Ovary (tissue), 9 donors: ENCODE data around the gene METTL22. TPM values are rescaled to one million over a fixed set of nuclear protein-coding genes. Genes with fewer than 3 reads are reported as not detected.

ENCODE experiments used
- DNase-seq, 5 donors: peaks; one replicate each; pipeline ENCODE4 v3.0.0-alpha.2; 2019 to 2020
- H3K27ac ChIP-seq, 2 donors: fragments of 200-600 bp; one replicate each; pipeline versions ENCODE4 v1.5.1 to v1.8.0; 2019 to 2022
- H3K27me3 ChIP-seq: fragments of 200-600 bp; one replicate; pipeline ENCODE4 v1.8.0; 2022
- H3K36me3 ChIP-seq: fragments of 200-600 bp; sonication (generic); one replicate; pipeline ENCODE4 v1.5.1; 2019
- H3K4me1 ChIP-seq: one replicate; pipeline ENCODE4 v1.8.1; 2013; ENCODE audit warnings: mild to moderate bottlenecking, moderate library complexity; ENCODE audit not compliant: insufficient read depth
- H3K4me3 ChIP-seq: fragments of 200-600 bp; sonication (generic); one replicate; pipeline ENCODE4 v1.5.1; 2017
- H3K9me3 ChIP-seq, 2 donors: fragments of 200-600 bp in 1 of 2; sonication (generic) in 1 of 2; one replicate each; pipeline versions ENCODE4 v1.5.1 to v1.8.1; 2013 to 2019; ENCODE audit warnings: mild to moderate bottlenecking in 1 of 2, moderate library complexity in 1 of 2
- CTCF ChIP-seq, 3 donors: fragments of 450-650 bp in 2 of 3; fragments of 200-600 bp in 1 of 3; IDR thresholded peaks; one replicate each; pipeline versions ENCODE4 v1.5.1 to v1.8.0; 2016 to 2022; ENCODE audit warnings: antibody characterized with exemption in 3 of 3, mild to moderate bottlenecking in 1 of 3
- EP300 ChIP-seq: sonication (generic); formaldehyde crosslinking; IDR thresholded peaks from one replicate; pipeline ENCODE4 v1.6.1; 2017; ENCODE audit warnings: antibody characterized with exemption
- POLR2A ChIP-seq: fragments of 450-650 bp; IDR thresholded peaks from one replicate; pipeline ENCODE4 v1.6.1; 2017; ENCODE audit warnings: antibody characterized with exemption, mild to moderate bottlenecking, moderate library complexity
- WGBS, 3 donors: extraction: QIAGEN DNeasy Blood & Tissue Kit in 1 of 3; methylation state at CpG; one replicate each; pipeline versions ENCODE4 v1.1.5 to v1.1.7; 2013 to 2017; 5-methylcytosine and 5-hydroxymethylcytosine counted together
- intact Hi-C, 4 donors: fragments of 100-400 bp; cut with DNase I; formaldehyde crosslinking; loops; one replicate each; pipeline versions ENCODE4 v1.11.0 to v1.15.1; 2022 to 2023
- polyA plus RNA-seq, 2 donors: library from polyadenylated mRNA; stranded (reverse); fragments of 200-250 nt in 1 of 2; fragments of 350-450 nt in 1 of 2; fragmentation: Illumina TruSeq in 1 of 2; extraction: RNeasy Lipid Tissue Mini Kit (QIAGEN cat#74804) in 1 of 2; gene quantifications; one replicate each; pipeline ENCODE4 v1.2.3, GENCODE V29; 2013 to 2014
- total RNA-seq, 7 donors: library from RNA; depleted of rRNA in 2 of 7; stranded (reverse); fragments of >200 nt in 2 of 7; fragmentation: NEBNext Ultra II Directional in 3 of 7; extraction: Animal tissue kit (Norgen Biotek cat#: 25700) in 3 of 7; gene quantifications; one replicate each; pipeline versions ENCODE4 v1.1.0 to v1.2.4, GENCODE V29; 2016 to 2023
- donor health status: DM: no; HTN: no; CAD: no; lungs with moderate emphysema.
- donor health status: DM: no; HTN: no; CAD: no.
- donor health status: Bipolar disorder and iron deficiency.
- donor health status: DM: yes; HTN: yes; CAD: no.
- donor health status: DM: no; HTN: no; CAD: no.
- donor health status: DM: yes; HTN: yes; CAD: no.

Gene METTL22
- total and polyA plus RNA-seq, 9 donors = 14.2 to 45.8 (median 29.1) TPM

GRCh38 chr16:8621222-8621571 is 301 bp upstream of the METTL22 start:
- Histone ChIP-seq H3K4me3 (peak overlapping the region; percentile 78), H3K27me3 (no peaks in the 10 kb centered on the region), H3K27ac (peak overlapping the region; percentile 11 to 79), H3K36me3 (no peaks in the 10 kb centered on the region), H3K4me1 (peaks cover 1% of the 10 kb centered on the region), H3K9me3 (no peaks in the 10 kb centered on the region)
- 16 to 17% (median 16%) methylated on average over 12 of the region's 12 CpGs for WGBS, 3 donors
- intact Hi-C loops = no loop called here
- TF ChIP-seq EP300 (no peak), CTCF (IDR thresholded peaks at IDR 0.05) (no peak), POLR2A (no peak)
- DNase-seq = no peak

- TF ChIP-seq CTCF (IDR thresholded peaks at IDR 0.05) (no peak), EP300 (no peak), POLR2A (no peak)
- intact Hi-C loops = no loop called here
- peak overlapping the region; percentile 78 for H3K4me3 ChIP-seq
- H3K27ac ChIP-seq = peak overlapping the region; percentile 11 to 79
- H3K27me3 ChIP-seq = no peaks in the 10 kb centered on the region
- H3K36me3 ChIP-seq = no peaks in the 10 kb centered on the region
- 1 to 5% (median 1%) methylated on average over 4 of the region's 4 CpGs for WGBS, 3 donors
- DNase-seq = no peak
- H3K4me1 ChIP-seq = peaks cover 1% of the 10 kb centered on the region
- H3K9me3 ChIP-seq = no peaks in the 10 kb centered on the region
Measured at GRCh38 chr16:8622315-8622656, 788 bp downstream of the METTL22 start.

GRCh38 chr16:8623634-8624033 is 2.1 kb downstream of the METTL22 start:
- H3K4me1 ChIP-seq = peaks cover 1% of the 10 kb centered on the region
- TF ChIP-seq POLR2A (no peak), CTCF (IDR thresholded peaks at IDR 0.05) (no peak), EP300 (no peak)
- intact Hi-C loops = no loop called here
- H3K27me3 ChIP-seq = no peaks in the 10 kb centered on the region
- H3K36me3 ChIP-seq = no peaks in the 10 kb centered on the region
- H3K27ac ChIP-seq = no peak overlapping the region
- no peaks in the 10 kb centered on the region for H3K9me3 ChIP-seq
- no peak overlapping the region for H3K4me3 ChIP-seq
- no peak for DNase-seq

- intact Hi-C loops = no loop called here
- H3K36me3 ChIP-seq = no peaks in the 10 kb centered on the region
- no peak for DNase-seq
- H3K27ac ChIP-seq = no peak overlapping the region
- no peaks in the 10 kb centered on the region for H3K4me1 ChIP-seq
- no peak overlapping the region for H3K4me3 ChIP-seq
- TF ChIP-seq CTCF (IDR thresholded peaks at IDR 0.05) = no peak
- no peak for TF ChIP-seq POLR2A
- TF ChIP-seq EP300 = no peak
- 90 to 94% (median 93%) methylated on average over 10 of the region's 10 CpGs for WGBS, 3 donors
- no peaks in the 10 kb centered on the region for H3K27me3 ChIP-seq
- no peaks in the 10 kb centered on the region for H3K9me3 ChIP-seq
Measured at GRCh38 chr16:8625491-8626087, 4.1 kb downstream of the METTL22 start.
